HEK293 (cell line): ENCODE data around the gene APLP2.

Experiments used
- ATF2 ChIP-seq: fragments of 450-650 bp; formaldehyde crosslinking; IDR thresholded peaks from 2 replicates; pipeline ENCODE4 v1.5.1; 2016; ENCODE audit warnings: missing biosample characterization, missing genetic modification characterization, low read depth
- CTCF ChIP-seq: fragments of 450-650 bp; formaldehyde crosslinking; IDR thresholded peaks from 2 replicates; pipeline ENCODE4 v1.5.1; 2016; ENCODE audit warnings: missing biosample characterization, missing genetic modification characterization
- MYNN ChIP-seq: fragments of 450-650 bp; formaldehyde crosslinking; IDR thresholded peaks from 2 replicates; pipeline ENCODE4 v1.5.1; 2016; ENCODE audit warnings: missing biosample characterization, missing genetic modification characterization, borderline replicate concordance
- REST ChIP-seq: fragments of 450-650 bp; formaldehyde crosslinking; IDR thresholded peaks from 2 replicates; pipeline ENCODE4 v1.5.1; 2016; ENCODE audit warnings: missing biosample characterization, missing genetic modification characterization
- SALL2 ChIP-seq: fragments of 450-650 bp; formaldehyde crosslinking; IDR thresholded peaks from 2 replicates; pipeline ENCODE4 v1.5.0; 2017; ENCODE audit warnings: missing biosample characterization, mild to moderate bottlenecking, missing genetic modification characterization, borderline replicate concordance
- SP2 ChIP-seq: fragments of 450-650 bp; formaldehyde crosslinking; IDR thresholded peaks from 2 replicates; pipeline ENCODE4 v1.5.1; 2016; ENCODE audit warnings: missing biosample characterization, missing genetic modification characterization
- ZBTB21 ChIP-seq: fragments of 450-650 bp; formaldehyde crosslinking; IDR thresholded peaks from 2 replicates; pipeline ENCODE4 v1.5.1; 2017; ENCODE audit warnings: missing biosample characterization, missing genetic modification characterization
- ZNF223 ChIP-seq: fragments of 450-650 bp; formaldehyde crosslinking; IDR thresholded peaks from 2 replicates; pipeline ENCODE4 v1.5.1; 2016; ENCODE audit warnings: missing biosample characterization, missing genetic modification characterization
- ZNF548 ChIP-seq: fragments of 450-650 bp; formaldehyde crosslinking; IDR thresholded peaks from 2 replicates; pipeline ENCODE4 v1.5.1; 2016; ENCODE audit warnings: missing biosample characterization, missing genetic modification characterization

- no peak for TF ChIP-seq CTCF (tag by site-specific recombination)
- no peak for TF ChIP-seq SALL2 (tag by site-specific recombination)
- no peak for TF ChIP-seq ZNF548 (tag by site-specific recombination)
- no peak for TF ChIP-seq SP2 (tag by site-specific recombination)
- TF ChIP-seq REST (tag by site-specific recombination), result no peak
- TF ChIP-seq MYNN (tag by site-specific recombination), result no peak
- TF ChIP-seq ATF2, result no peak
- no peak for TF ChIP-seq ZNF223
- no peak for TF ChIP-seq ZBTB21 (tag by site-specific recombination)
Observed at GRCh38 chr11:130077671-130078070, 8.0 kb downstream of the APLP2 start.
